GM12878 (cell line): Measurements from ENCODE around the gene SCAP. TPM values are rescaled to one million over a fixed set of nuclear protein-coding genes. Genes with fewer than 3 reads are reported as not detected.

ENCODE experiments used
- ATAC-seq: fragments of 200-7000 bp; cut with Tn5 transposase; 3 replicates; pipeline ENCODE4 v1.9.1; 2020; ENCODE audit warnings: mild to moderate bottlenecking, moderate library complexity
- BruUV-seq: library from RNA; stranded (reverse); fragments of 400-500 nt; replicated peaks from 2 replicates; lab custom pipeline; 2021; lab: Mats Ljungman, UMichigan
- CTCF ChIA-PET: fragments of 300-600 bp; sonication (Branson Sonifier 250); formaldehyde crosslinking; extraction: SDS; loops from one replicate; lab custom pipeline; 2021; ENCODE audit warnings: inconsistent platforms; lab: Yijun Ruan, JAX
- POLR2A ChIA-PET: fragments of 350-600 bp; formaldehyde crosslinking; extraction: SDS; loops from one replicate; lab custom pipeline; 2021; ENCODE audit warnings: inconsistent platforms; lab: Charles Lee
- RAD21 ChIA-PET: fragments of 300-600 bp; sonication (Branson Sonifier 250); formaldehyde crosslinking; loops from one replicate; lab custom pipeline; 2023; ENCODE audit warnings: antibody characterized with exemption; ENCODE audit not compliant: unreplicated experiment; lab: Charles Lee
- SMC1A ChIA-PET: fragments of 300-600 bp; sonication (Branson Sonifier 250); formaldehyde crosslinking; loops from one replicate; lab custom pipeline; 2023; ENCODE audit not compliant: unreplicated experiment, uncharacterized antibody; lab: Charles Lee
- DNase-seq: peaks from one replicate; pipeline ENCODE4 v3.0.0-alpha.2; 2011; ENCODE audit warnings: low read depth, low spot score
- FAIRE-seq: peaks from 3 replicates; lab custom pipeline; 2011; peaks lifted over from hg19 to GRCh38; lab: Jason Lieb, UNC
- H2AFZ ChIP-seq: 2 replicates; pipeline ENCODE4 v1.6.0; 2011; ENCODE audit warnings: low read depth, low read length, control low read depth; ENCODE audit not compliant: control insufficient read depth
- H3K27ac ChIP-seq: 2 replicates; pipeline ENCODE4 v1.5.1; 2011; ENCODE audit warnings: control low read depth; ENCODE audit not compliant: control insufficient read depth, insufficient read depth
- H3K27me3 ChIP-seq, 2 experiments: replicated peaks in 1 of 2; 2 replicates each; pipeline versions ENCODE4 v1.6.0 to v1.6.1; 2011; ENCODE audit warnings: low read length in 1 of 2; ENCODE audit not compliant: control insufficient read depth in 2 of 2, insufficient read depth in 2 of 2
- H3K36me3 ChIP-seq, 2 experiments: 2 replicates each; pipeline ENCODE4 v1.5.1; 2011; ENCODE audit warnings: low read length in 1 of 2; ENCODE audit not compliant: control insufficient read depth in 2 of 2, insufficient read depth in 2 of 2
- H3K4me1 ChIP-seq: 2 replicates; pipeline ENCODE4 v1.6.1; 2011; ENCODE audit warnings: mild to moderate bottlenecking, low read length, moderate library complexity, mixed read lengths; ENCODE audit not compliant: control insufficient read depth, insufficient read depth
- H3K4me2 ChIP-seq: 2 replicates; pipeline ENCODE4 v1.6.0; 2011; ENCODE audit warnings: control low read depth; ENCODE audit not compliant: control insufficient read depth, insufficient read depth
- H3K4me3 ChIP-seq: fragments of 200-600 bp; sonication (generic); 2 replicates; pipeline ENCODE4 v1.5.1; 2016
- H3K79me2 ChIP-seq: 2 replicates; pipeline ENCODE4 v1.6.0; 2011; ENCODE audit warnings: low read length; ENCODE audit not compliant: control insufficient read depth, insufficient read depth
- H3K9ac ChIP-seq: 2 replicates; pipeline ENCODE4 v1.8.0; 2011; ENCODE audit warnings: low read length, control low read depth, mixed read lengths; ENCODE audit not compliant: control insufficient read depth, insufficient read depth
- H3K9me3 ChIP-seq: replicated peaks from 3 replicates; pipeline ENCODE4 v1.5.1; 2011; ENCODE audit warnings: mild to moderate bottlenecking, low read length; ENCODE audit not compliant: control insufficient read depth, insufficient read depth
- H4K20me1 ChIP-seq: 2 replicates; pipeline ENCODE4 v1.6.0; 2011; ENCODE audit not compliant: control insufficient read depth, insufficient read depth
- EGR1 ChIP-seq, 2 experiments: IDR thresholded peaks; 1 replicate in 1 of 2; 2 replicates in 1 of 2; pipeline ENCODE4 v1.6.1; 2011 to 2012; ENCODE audit warnings: low read depth in 2 of 2, low read length in 2 of 2, borderline replicate concordance in 1 of 2, mild to moderate bottlenecking in 1 of 2, moderate library complexity in 1 of 2
- JUNB ChIP-seq: IDR thresholded peaks from 2 replicates; pipeline ENCODE4 v1.6.1; 2016; ENCODE audit warnings: antibody characterized with exemption, mild to moderate bottlenecking
- KDM1A ChIP-seq: fragments of 200-600 bp; sonication (generic); IDR thresholded peaks from 2 replicates; pipeline ENCODE4 v1.6.1; 2016; ENCODE audit warnings: borderline replicate concordance
- KLF5 ChIP-seq: fragments of 450-650 bp; IDR thresholded peaks from 2 replicates; pipeline ENCODE4 v1.6.1; 2014; ENCODE audit warnings: mild to moderate bottlenecking; ENCODE audit not compliant: partially characterized antibody
- MYB ChIP-seq: fragments of 150-350 bp; IDR thresholded peaks from 2 replicates; pipeline ENCODE4 v1.6.1; 2014; ENCODE audit warnings: mild to moderate bottlenecking, low read depth, low read length, borderline replicate concordance
- NFIC ChIP-seq: IDR thresholded peaks from 2 replicates; pipeline ENCODE4 v1.6.1; 2012; ENCODE audit warnings: low read depth, mild to moderate bottlenecking, inconsistent platforms, low read length, moderate library complexity
- NRF1 ChIP-seq: conservative IDR thresholded peaks from 2 replicates; pipeline ENCODE4 v1.6.1; 2011; ENCODE audit warnings: mild to moderate bottlenecking, low read depth, low read length, improper control_type of control experiment
- PML ChIP-seq: IDR thresholded peaks from 2 replicates; pipeline ENCODE4 v1.6.1; 2012; ENCODE audit warnings: low read length, inconsistent platforms
- TAF1 ChIP-seq: IDR thresholded peaks from 2 replicates; pipeline ENCODE4 v1.6.1; 2011; ENCODE audit warnings: mild to moderate bottlenecking, low read depth, low read length, borderline replicate concordance
- TCF7 ChIP-seq: IDR thresholded peaks from 2 replicates; pipeline ENCODE4 v1.6.1; 2014; ENCODE audit warnings: antibody characterized with exemption, borderline replicate concordance
- ZNF274 ChIP-seq: IDR thresholded peaks from one replicate; pipeline ENCODE4 v1.8.0; 2011; ENCODE audit not compliant: insufficient read length, insufficient read depth
- WGBS: methylation state at CpG from one replicate; pipeline ENCODE4 v1.1.6; 2016; ENCODE audit warnings: low lambda C conversion rate; ENCODE audit not compliant: insufficient replicate concordance, insufficient coverage; ENCODE audit errors: missing lambda C conversion rate; 5-methylcytosine and 5-hydroxymethylcytosine counted together
- in situ Hi-C: fragments of 300-500 bp; cut with MboI; formaldehyde crosslinking; loops from 9 replicates; pipeline ENCODE4 v1.14.3; 2018; ENCODE audit warnings: mixed read lengths
- intact Hi-C: fragments of 100-400 bp; cut with micrococcal nuclease; formaldehyde crosslinking; loops from one replicate; pipeline ENCODE4 v1.14.2; 2022; ENCODE audit not compliant: unreplicated experiment
- polyA plus RNA-seq, 11 experiments: library from polyadenylated mRNA; depleted of rRNA in 4 of 11; unstranded in 6 of 11; stranded (reverse) in 5 of 11; fragments of >200 nt; fragmentation: Nextera tagmentation in 4 of 11; fragmentation: Illumina TruSeq in 1 of 11; extraction: Ambion mirVana in 4 of 11; extraction: Trizol in 1 of 11; gene quantifications; 1 replicate in 1 of 11; 2 replicates in 10 of 11; pipeline versions ENCODE4 v1.2.1 to v1.2.3, GENCODE V29; 2011 to 2016; ENCODE audit warnings: inconsistent platforms in 2 of 11, missing spikeins in 2 of 11, low read depth in 1 of 11
- total RNA-seq, 4 experiments: library from RNA; depleted of rRNA in 3 of 4; stranded (reverse); fragments of >200 nt in 3 of 4; fragmentation: Illumina TruSeq in 1 of 4; extraction: Trizol in 1 of 4; gene quantifications; 2 replicates each; pipeline versions ENCODE4 v1.2.1 to v1.2.3, GENCODE V29; 2013 to 2021
- TF ChIP-seq, protein P1 (sequence below): fragments of 450-650 bp; IDR thresholded peaks from 2 replicates; pipeline ENCODE4 v1.6.1; 2017; ENCODE audit warnings: mild to moderate bottlenecking, moderate library complexity

Gene SCAP
- total and polyA plus RNA-seq, 10 of the 15 experiments (the other 5 are each of a cell fraction or from before 2014, with no cell fraction given), result 1.5 to 64.1 (median 27.9) TPM

DNA sequence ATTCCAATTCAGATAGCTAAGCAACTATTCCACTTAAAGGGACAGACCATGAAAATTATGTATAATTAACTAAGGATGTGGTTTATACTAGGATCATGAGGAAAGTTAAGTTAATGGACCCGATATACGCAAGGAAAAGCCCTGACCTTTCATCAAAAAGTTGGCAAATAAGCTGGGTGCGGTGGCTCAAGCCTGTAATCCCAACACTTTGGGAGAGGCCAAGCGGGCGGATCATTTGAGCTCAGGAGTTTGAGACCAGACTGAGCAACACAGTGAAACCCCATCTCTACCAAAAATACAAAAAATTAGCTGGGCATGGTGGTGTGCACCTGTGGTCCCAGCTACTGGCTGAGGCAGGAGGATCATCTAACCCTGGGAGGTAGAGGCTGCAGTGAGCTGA is 39.6 kb downstream of the SCAP start:
- no peak for ATAC-seq
- FAIRE-seq, result no peak
- H3K27ac ChIP-seq, result no peak overlapping the region
- no peak overlapping the region for H2AFZ ChIP-seq
- no peak overlapping the region for H3K9ac ChIP-seq
- TF ChIP-seq TAF1 (no peak), MYB (no peak), NRF1 (no peak), KDM1A (no peak), EGR1 (IDR thresholded peaks at IDR 0.05; ENCODE audit: borderline replicate concordance in 1 of 2, low read depth in 2 of 2, low read length in 2 of 2) (no peak), KLF5 (no peak), JUNB (no peak), NFIC (no peak), ZNF274 (no peak), TCF7 (no peak), PML (no peak)
- TF ChIP-seq, protein P1, sequence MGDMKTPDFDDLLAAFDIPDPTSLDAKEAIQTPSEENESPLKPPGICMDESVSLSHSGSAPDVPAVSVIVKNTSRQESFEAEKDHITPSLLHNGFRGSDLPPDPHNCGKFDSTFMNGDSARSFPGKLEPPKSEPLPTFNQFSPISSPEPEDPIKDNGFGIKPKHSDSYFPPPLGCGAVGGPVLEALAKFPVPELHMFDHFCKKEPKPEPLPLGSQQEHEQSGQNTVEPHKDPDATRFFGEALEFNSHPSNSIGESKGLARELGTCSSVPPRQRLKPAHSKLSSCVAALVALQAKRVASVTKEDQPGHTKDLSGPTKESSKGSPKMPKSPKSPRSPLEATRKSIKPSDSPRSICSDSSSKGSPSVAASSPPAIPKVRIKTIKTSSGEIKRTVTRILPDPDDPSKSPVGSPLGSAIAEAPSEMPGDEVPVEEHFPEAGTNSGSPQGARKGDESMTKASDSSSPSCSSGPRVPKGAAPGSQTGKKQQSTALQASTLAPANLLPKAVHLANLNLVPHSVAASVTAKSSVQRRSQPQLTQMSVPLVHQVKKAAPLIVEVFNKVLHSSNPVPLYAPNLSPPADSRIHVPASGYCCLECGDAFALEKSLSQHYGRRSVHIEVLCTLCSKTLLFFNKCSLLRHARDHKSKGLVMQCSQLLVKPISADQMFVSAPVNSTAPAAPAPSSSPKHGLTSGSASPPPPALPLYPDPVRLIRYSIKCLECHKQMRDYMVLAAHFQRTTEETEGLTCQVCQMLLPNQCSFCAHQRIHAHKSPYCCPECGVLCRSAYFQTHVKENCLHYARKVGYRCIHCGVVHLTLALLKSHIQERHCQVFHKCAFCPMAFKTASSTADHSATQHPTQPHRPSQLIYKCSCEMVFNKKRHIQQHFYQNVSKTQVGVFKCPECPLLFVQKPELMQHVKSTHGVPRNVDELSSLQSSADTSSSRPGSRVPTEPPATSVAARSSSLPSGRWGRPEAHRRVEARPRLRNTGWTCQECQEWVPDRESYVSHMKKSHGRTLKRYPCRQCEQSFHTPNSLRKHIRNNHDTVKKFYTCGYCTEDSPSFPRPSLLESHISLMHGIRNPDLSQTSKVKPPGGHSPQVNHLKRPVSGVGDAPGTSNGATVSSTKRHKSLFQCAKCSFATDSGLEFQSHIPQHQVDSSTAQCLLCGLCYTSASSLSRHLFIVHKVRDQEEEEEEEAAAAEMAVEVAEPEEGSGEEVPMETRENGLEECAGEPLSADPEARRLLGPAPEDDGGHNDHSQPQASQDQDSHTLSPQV, result no peak
- DNase-seq, result no peak
- H3K4me1 ChIP-seq, result no peaks in the 10 kb centered on the region
- ChIA-PET POLR2A (no interaction called here), RAD21 (interaction anchor here (1.2 kb wide), 1 partner anchor 15 kb away, joined by 4 read pairs; no protein-coding TSS in a partner anchor), SMC1A (interaction anchor here (0.6 to 1.0 kb wide), 3 partner anchors 14 to 44 kb away, joined by 3 to 5 read pairs (median 3); no protein-coding TSS in a partner anchor), CTCF (interaction anchor here (0.8 to 3.9 kb wide), 2 partner anchors 15 to 40 kb away, joined by 3 to 21 read pairs; no protein-coding TSS in a partner anchor)
- H3K4me3 ChIP-seq, result no peak overlapping the region
- no peaks in the 10 kb centered on the region for H3K27me3 ChIP-seq
- BruUV-seq, result no TSS peak
- H3K4me2 ChIP-seq, result no peak overlapping the region
- no peaks in the 10 kb centered on the region for H3K79me2 ChIP-seq
- peaks cover 9 to 23% of the 10 kb centered on the region in 2 experiments; a peak in 3 of 4 replicates for H3K36me3 ChIP-seq
- intact Hi-C loops (no loop called here), in situ Hi-C loops (no loop called here)
- no peaks in the 10 kb centered on the region for H3K9me3 ChIP-seq
- no peaks in the 10 kb centered on the region; the same call in 1 of the 2 replicates for H4K20me1 ChIP-seq
- 100% methylated on average over 5 of the region's 5 CpGs for WGBS
